Measurements from ENCODE around the gene FGFRL1.

FGFRL1 gene

DNA sequence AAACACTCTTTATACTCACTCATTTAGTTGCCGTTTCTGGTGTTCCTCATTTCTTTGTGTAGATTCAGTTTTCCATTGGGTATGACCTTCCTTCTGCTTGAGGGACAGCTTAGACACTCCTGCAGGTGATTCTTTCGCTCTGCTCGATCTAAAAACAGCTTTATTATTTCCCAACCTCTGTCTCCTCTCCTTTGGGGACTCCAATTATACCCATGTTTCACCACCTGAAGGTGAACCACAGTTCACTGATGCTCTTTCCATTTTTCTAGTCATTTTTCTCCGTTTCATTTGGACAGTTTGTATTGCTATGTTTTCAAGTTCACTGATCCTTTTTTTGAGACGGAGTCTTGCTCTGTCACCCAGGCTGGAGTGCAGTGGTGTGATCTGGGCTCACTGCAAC, 4.6 kb upstream of the FGFRL1 start:
- DNase-seq (ENCODE audit: low read depth, low spot score) = no peak

DNA sequence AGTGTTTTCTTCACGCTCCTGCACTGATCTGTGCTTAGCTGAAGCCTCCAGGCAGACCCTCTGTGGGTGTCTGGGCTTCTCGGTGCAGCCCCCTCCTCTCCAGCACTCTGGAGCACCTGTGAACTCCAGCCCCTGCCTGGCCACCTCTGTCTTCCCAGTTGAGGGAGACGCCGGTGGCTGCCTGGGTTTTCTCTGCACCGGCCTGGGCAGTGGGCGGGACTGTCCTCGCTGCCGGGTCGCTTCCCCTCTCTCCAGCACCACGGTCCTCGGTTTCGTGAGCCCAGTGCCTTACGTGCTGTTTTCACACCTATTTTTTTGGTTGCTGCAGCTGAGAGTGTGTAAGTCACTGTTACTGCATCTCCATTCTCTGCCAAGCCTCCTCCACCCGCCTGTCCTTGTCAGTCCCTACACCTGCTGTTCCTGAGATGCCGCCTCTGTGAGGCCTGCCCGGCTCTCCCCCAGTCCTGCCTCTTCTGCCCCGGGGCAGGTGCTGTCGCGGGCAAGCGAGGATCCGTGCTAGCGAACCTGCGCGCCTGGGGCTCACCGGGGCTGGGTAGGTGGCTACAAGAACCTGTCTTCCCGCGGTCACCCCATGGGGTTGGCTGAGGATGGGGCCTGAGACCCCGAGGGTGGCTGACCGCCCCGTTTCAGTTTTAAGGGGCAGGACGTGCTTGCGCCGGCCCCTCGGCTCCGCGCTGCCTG, 2.4 kb upstream of the FGFRL1 start:
- no peak for DNase-seq (ENCODE audit: low read depth, low spot score)

DNA sequence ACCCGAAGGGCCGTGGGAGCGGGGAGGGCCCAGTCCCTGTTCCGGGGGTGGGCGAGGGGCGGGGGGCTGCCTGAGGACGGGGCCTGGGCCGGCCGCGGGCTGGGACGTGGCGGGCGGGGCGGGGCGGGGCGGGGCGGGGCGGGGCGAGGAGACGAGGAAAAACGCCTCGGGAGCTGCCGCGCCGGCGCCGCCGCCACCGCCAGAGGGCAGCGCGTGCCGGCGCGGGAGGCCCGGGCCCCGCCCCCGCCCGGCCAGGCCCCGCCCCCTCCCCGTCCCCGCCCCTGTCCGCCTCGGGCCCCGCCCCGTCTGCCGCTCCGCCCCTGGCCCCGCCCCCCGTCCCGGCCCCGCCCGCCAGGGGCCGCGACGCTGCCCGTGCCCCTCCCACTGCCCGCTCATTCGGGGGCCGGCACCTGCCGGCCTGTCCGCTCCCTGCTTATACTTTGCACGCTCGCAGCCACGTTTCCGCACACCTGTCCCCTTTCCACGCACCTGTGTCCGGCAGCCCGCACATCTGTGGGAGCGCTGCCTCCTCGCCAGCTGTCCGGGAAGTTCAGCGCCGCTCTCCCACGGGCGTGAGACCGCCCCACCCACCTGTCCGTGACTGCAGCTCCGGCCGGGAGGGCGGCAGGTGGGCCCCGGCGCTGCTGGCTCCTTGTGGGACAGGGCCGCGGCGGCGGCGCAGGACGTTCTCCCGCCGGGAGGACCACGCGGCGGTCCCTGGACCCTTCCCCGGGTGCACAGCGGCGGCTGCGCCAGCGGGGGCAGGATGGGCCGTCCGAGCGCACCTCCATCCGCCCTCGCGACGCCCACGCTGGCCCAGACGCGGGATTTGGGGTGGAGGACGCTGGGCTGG, 1.7 kb upstream of the FGFRL1 start:
- DNase-seq (ENCODE audit: low read depth, low spot score) = no peak

DNA sequence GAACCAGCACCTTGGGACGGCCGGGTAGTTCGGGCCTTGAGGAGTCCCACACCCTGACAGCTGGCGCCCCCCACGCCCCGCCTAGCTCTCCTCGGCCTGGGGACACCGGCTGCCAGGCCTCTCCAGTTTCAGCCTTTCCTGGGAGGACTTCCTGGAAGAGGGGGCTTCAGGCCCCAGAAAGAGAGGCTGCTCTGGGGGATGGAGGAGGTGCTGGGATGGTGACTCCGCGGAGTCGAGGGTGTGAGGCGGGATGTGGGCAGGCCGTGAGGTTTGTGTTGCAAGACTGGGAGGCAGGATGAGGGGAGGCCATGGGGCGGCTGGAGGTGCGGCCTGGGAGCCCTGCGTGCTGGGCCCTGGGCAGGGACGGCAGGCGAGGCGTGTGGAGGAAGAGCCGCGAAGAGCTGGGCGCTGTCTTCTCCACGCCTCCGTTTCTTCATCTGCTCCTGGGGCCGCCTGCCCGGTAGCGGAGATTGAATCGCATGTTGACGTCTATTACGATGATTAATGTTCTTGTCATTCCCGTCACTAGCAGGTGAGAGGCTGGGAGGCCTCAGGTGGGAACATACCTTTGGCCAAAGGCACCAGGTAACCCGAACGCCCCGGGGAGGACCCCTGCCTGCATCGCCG, 918 bp upstream of the FGFRL1 start:
- DNase-seq (ENCODE audit: low read depth, low spot score) = peak; percentile 38

DNA sequence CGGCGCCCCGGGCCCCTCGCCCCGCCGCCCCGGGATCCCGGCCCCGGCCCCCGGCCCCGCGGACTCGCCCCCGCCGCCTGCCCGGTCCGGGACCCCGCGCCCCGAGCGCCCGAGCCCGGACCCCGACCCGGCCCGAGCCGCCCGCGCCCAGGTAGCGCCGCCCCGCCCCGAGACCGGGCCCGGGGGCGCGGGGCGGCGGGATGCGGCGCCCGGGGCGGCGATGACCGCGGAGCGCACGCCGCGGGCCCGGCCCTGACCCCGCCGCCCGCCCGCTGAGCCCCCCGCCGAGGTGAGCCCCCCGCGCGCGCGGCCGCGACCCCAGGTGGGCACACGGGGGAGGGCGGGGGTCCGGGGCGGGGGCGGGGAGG, 224 bp downstream of the FGFRL1 start:
- DNase-seq (ENCODE audit: low read depth, low spot score) = no peak

- DNase-seq (ENCODE audit: low read depth, low spot score) = no peak
Measured at GRCh38 chr4:1012034-1012739, 761 bp downstream of the FGFRL1 start.

DNA sequence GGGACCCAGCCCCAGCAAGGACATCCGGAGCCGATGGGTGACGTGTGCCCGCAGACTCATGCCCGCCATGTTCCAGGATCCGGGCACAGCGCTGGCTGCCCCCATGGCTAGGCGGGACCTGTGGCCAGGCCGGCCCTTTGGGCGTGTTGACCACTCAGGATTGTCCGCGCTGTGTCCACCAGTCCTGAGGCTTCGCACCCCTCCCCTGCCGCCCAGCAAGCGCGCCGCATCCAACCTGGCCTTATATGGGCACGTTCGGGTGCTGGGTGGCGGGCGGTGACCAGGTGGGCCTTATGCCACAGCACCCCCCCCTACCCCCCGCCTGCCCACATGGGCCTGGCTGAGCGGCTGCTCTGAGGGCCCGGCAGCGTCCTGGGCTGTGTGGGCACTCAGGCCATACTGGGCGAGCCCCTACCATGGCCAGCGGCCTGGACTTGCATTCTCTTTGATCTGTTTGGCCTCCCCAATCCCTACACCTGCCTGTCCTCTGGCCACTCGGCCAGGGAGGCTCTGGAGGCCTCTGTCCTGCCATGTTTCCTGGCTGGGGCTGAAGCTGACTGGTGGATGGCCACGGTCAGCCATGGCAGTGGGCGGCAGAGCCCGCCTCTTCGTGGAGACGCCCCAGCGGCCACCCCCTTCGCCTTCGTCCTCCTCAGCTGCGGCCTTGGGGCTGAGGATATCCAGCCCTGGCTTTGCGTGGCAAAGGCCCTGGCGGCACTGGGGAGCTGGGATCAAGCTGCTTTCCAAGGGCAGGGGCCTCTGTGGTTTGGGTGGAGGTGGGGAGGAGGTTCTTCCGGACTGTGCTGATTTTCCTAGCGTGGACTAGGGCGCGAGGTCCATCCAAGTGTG, 2.0 kb downstream of the FGFRL1 start:
- no peak for DNase-seq (ENCODE audit: low read depth, low spot score)

- DNase-seq (ENCODE audit: low read depth, low spot score) = no peak
Measured at GRCh38 chr4:1014291-1015167, 3.1 kb downstream of the FGFRL1 start.

DNA sequence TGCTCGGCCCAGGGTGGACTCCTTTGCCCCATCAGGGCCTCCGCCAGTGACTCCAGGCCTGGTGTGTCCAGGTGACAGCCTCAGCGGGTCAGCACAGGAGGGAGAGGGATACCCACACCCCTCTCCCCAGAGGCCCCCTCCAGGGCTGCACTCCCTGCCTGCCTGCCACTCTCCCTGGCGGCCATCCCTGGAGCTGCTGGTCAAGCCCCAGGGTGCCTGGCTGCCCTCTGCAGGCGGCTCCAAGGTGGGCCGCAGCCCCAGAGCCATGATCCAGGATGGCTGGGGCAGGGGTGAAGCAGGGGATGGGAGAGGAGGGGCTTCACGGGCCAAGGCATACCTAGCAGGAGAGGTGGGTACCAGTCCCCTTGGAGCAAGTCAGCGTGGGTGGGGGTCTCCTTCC, 3.8 kb downstream of the FGFRL1 start:
- DNase-seq (ENCODE audit: low read depth, low spot score) = no peak

- no peak for DNase-seq (ENCODE audit: low read depth, low spot score)
Measured at GRCh38 chr4:1015746-1016145, 4.3 kb downstream of the FGFRL1 start.

DNA sequence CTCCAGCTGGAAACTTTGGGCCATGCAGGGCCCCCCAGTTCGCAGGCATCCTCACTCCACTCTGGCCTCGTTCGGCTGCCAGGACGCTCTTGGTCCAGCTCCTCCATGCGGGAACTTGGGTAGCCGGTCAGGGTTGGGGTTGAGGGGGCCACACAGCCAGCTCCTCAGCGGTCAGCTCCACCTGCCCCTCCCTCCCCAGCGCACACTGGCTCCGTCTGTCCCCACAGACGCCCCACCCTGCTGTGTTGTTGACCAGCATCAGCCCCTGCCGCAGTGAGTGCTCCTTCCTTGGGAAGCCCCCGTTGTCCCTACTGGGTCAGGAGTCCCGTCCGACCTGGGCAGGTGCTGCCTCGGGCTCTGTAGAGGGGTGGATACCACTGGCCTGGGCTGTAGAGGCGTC, 5.8 kb downstream of the FGFRL1 start:
- no peak for DNase-seq (ENCODE audit: low read depth, low spot score)

GRCh38 chr4:1017706-1018105, 6.3 kb downstream of the FGFRL1 start:
- DNase-seq (ENCODE audit: low read depth, low spot score) = no peak

DNA sequence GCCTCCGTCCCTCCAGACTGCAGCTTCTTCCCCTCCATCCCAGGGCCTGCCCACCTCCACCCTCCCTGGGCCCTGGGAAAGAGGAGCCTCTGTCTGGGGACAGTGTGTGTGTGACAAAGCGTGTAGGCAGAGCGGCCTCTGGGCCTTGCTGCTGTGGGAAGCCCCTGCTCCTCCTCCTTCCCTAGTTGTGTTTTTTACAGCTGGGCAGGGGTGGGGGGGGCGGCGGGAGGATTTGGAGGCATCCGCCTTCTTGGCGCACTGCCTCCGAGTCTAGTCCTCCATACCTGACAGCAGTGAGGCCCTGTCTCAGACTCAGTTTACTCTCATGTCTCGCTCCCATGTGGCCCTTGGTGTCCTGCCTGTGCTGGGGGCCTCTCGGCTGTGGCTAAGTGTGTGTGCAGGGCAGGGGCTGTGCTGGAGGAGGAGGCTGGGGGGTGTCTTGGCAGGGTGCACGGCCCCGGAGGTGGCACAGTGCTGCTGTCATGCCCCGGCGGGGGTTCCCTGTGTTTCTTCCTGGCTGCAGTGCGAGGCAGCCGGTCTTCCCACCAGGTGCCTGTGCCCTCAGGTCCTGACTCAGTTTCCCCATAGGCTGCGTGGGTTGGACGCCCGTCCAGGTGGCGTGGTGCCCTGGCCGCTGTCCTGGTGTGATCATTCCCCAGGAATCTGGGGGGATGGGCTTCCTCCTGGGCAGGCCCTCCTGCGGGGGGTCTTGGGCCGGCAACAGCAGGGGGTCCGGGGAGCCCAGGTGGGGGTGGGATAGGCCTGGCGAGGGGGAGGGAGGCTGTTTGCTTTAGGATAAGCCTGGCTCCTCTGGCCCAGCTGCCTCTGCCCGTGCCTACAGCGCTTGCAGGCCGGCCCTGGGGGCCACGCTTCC, 7.0 kb downstream of the FGFRL1 start:
- DNase-seq (ENCODE audit: low read depth, low spot score) = no peak

DNA sequence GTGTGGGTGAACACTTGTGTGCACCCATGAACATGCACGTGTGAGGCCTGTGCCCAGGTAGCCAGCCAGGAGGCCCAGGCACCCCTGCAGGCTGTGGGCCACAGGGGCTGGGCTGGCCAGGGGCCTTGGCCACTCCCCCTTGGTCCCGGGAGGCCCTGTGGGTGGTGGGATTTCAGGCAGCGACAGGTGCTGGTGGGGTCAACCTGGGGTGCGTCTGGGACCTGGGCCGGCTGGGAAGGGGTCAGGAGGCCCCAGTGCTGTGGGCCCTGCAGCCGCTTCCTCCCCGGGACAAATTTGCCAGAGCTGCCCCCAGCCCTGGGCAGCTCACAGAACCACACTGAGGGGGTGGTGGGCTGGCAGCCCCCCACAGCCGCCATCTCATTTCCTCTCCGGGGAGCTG, 7.9 kb downstream of the FGFRL1 start:
- no peak for DNase-seq (ENCODE audit: low read depth, low spot score)

DNA sequence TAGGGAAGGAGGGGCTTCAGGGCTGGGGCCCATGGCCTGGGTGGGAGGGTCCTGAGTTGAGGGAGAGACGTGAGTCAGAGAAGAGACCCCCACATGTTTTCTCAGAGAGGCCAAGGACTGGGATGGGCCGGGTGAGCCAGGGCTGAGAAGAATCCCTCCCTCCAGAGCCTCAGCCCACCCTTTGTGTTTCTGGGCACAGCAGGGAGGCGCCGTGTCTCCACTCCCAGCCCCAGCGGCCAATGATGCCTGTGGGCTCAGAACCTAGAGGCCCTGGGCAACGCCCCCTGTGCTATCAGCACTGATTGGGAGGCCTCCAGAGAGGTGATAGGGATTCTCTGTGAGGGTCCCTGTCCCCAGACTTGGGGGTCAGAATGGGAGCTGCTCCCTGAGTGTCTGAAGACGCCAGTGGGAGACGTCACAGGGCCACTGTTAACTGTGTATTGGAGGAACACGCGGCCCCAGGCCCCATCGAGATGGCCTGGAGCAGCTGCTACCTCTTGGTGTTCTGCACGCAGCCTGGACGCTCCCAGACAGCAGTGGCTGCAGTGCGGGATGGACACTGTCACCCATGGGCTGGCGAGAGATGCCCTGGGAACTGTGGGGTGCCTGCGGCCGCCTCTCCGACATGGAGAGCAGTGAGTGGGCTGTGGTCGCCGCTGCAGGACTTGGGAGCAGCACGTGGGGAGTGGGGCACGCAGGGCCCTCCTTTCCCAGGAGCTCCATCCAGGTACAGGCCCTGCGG, 8.5 kb downstream of the FGFRL1 start:
- no peak for DNase-seq (ENCODE audit: low read depth, low spot score)

GRCh38 chr4:1021386-1022050, 10.1 kb downstream of the FGFRL1 start:
- DNase-seq (ENCODE audit: low read depth, low spot score) = no peak

- DNase-seq (ENCODE audit: low read depth, low spot score) = no peak
Measured at GRCh38 chr4:1022051-1022738, 10.8 kb downstream of the FGFRL1 start.

- DNase-seq (ENCODE audit: low read depth, low spot score) = no peak
Measured at GRCh38 chr4:1022739-1023066, 11.3 kb downstream of the FGFRL1 start.

Measured in brain pericyte (primary cell).